B cell (primary cell): Measurements from ENCODE around the gene PTPRM. TPM values are rescaled to one million over a fixed set of nuclear protein-coding genes. Genes with fewer than 3 reads are reported as not detected.

Source experiments
- ATAC-seq: fragments of 200-7000 bp; cut with Tn5 transposase; one replicate; pipeline ENCODE4 v1.10.0; 2021; ENCODE audit warnings: low read depth, mild to moderate bottlenecking, moderate number of reproducible peaks, moderate library complexity
- CTCF ChIA-PET: fragments of 350-600 bp; sonication (Branson Sonifier 250); formaldehyde crosslinking; loops from one replicate; lab custom pipeline; 2021; ENCODE audit warnings: antibody characterized with exemption, inconsistent platforms; lab: Charles Lee
- POLR2A ChIA-PET: fragments of 350-600 bp; sonication (Branson Sonifier 250); formaldehyde crosslinking; loops from one replicate; lab custom pipeline; 2021; ENCODE audit warnings: antibody characterized with exemption; lab: Charles Lee
- DNase-seq: peaks from one replicate; pipeline ENCODE4 v3.0.0; 2013
- H2AFZ ChIP-seq: 2 replicates; pipeline ENCODE4 v1.6.1; 2012; ENCODE audit warnings: mild to moderate bottlenecking, low read depth, low read length; ENCODE audit not compliant: insufficient read depth, poor library complexity, severe bottlenecking
- H3K27ac ChIP-seq, 2 donors: 1 replicate in 1 of 2; 2 replicates in 1 of 2; pipeline ENCODE4 v1.5.1; 2012 to 2013; ENCODE audit warnings: low read length in 2 of 2, mild to moderate bottlenecking in 2 of 2, moderate library complexity in 1 of 2
- H3K27me3 ChIP-seq, 4 experiments: fragments of 200-600 bp in 1 of 4; sonication (generic) in 1 of 4; replicated peaks in 1 of 4; 1 replicate in 2 of 4; 2 replicates in 2 of 4; pipeline versions ENCODE4 v1.6.1 to v1.7.0; 2013 to 2016; ENCODE audit warnings: low read length in 3 of 4, mild to moderate bottlenecking in 2 of 4, mixed read lengths in 1 of 4, moderate library complexity in 1 of 4; ENCODE audit not compliant: insufficient read depth in 4 of 4, control insufficient read depth in 3 of 4; ENCODE audit errors: control extremely low read depth in 1 of 4
- H3K36me3 ChIP-seq, 2 experiments: replicated peaks in 1 of 2; 1 replicate in 1 of 2; 2 replicates in 1 of 2; pipeline versions ENCODE4 v1.6.1 to v1.7.1; 2013; ENCODE audit warnings: low read length in 1 of 2; ENCODE audit not compliant: insufficient read depth in 2 of 2, control insufficient read depth in 1 of 2; ENCODE audit errors: control extremely low read depth in 1 of 2, extremely low read depth in 1 of 2
- H3K4me1 ChIP-seq, 2 donors: fragments of 200-600 bp in 1 of 2; sonication (generic) in 1 of 2; 1 replicate in 1 of 2; 2 replicates in 1 of 2; pipeline versions ENCODE4 v1.5.1 to v1.6.1; 2013 to 2017; ENCODE audit warnings: low read length in 2 of 2; ENCODE audit not compliant: control insufficient read depth in 2 of 2, insufficient read depth in 2 of 2
- H3K4me2 ChIP-seq: replicated peaks from 2 replicates; pipeline ENCODE3; 2012; ENCODE audit warnings: mild to moderate bottlenecking, low read depth, low read length; ENCODE audit not compliant: poor library complexity, severe bottlenecking
- H3K4me3 ChIP-seq, 5 experiments: fragments of 200-600 bp in 1 of 5; sonication (generic) in 1 of 5; 1 replicate in 3 of 5; 2 replicates in 2 of 5; pipeline versions ENCODE4 v1.5.1 to v1.7.0; 2011 to 2016; ENCODE audit warnings: low read length in 4 of 5, mild to moderate bottlenecking in 4 of 5, low read depth in 2 of 5, control low read depth in 1 of 5, moderate library complexity in 1 of 5; ENCODE audit not compliant: insufficient read depth in 1 of 5; ENCODE audit errors: control extremely low read depth in 1 of 5, extremely low read depth in 1 of 5
- H3K79me2 ChIP-seq: fragments of 200-600 bp; sonication (generic); one replicate; pipeline ENCODE4 v1.6.0; 2016; ENCODE audit warnings: low read length; ENCODE audit not compliant: control insufficient read depth, insufficient read depth
- H3K9ac ChIP-seq: fragments of 200-600 bp; sonication (generic); 2 replicates; pipeline ENCODE4 v1.6.1; 2017; ENCODE audit warnings: mild to moderate bottlenecking, low read length, moderate library complexity
- H3K9me3 ChIP-seq, 3 donors: one replicate each; pipeline versions ENCODE4 v1.6.1 to v1.7.1; 2013; ENCODE audit warnings: low read length in 2 of 3; ENCODE audit not compliant: control insufficient read depth in 2 of 3, insufficient read depth in 1 of 3; ENCODE audit errors: control extremely low read depth in 1 of 3
- H4K20me1 ChIP-seq: 2 replicates; pipeline ENCODE4 v1.6.0; 2012; ENCODE audit warnings: mild to moderate bottlenecking, low read length; ENCODE audit not compliant: insufficient read depth, control insufficient read depth, poor library complexity, severe bottlenecking
- H3K27ac Mint-ChIP-seq: one replicate; pipeline ENCODE4 v1.8.0; 2021; ENCODE audit warnings: mixed read lengths
- H3K27me3 Mint-ChIP-seq: one replicate; pipeline ENCODE4 v1.8.0; 2021; ENCODE audit warnings: mixed read lengths
- H3K4me1 Mint-ChIP-seq: one replicate; pipeline ENCODE4 v1.8.0; 2021; ENCODE audit warnings: mixed read lengths
- H3K4me3 Mint-ChIP-seq: one replicate; pipeline ENCODE4 v1.8.0; 2021; ENCODE audit warnings: mixed read lengths
- H3K9me3 Mint-ChIP-seq: one replicate; pipeline ENCODE4 v1.8.0; 2022; ENCODE audit warnings: mixed read lengths; ENCODE audit not compliant: insufficient read depth
- CTCF ChIP-seq: fragments of 200-600 bp; IDR thresholded peaks from one replicate; pipeline ENCODE4 v1.8.0; 2022; ENCODE audit warnings: antibody characterized with exemption, mild to moderate bottlenecking
- EZH2 ChIP-seq: IDR thresholded peaks from 2 replicates; pipeline ENCODE4 v1.6.1; 2012; ENCODE audit warnings: borderline replicate concordance, low read depth, mild to moderate bottlenecking, moderate library complexity, low read length; ENCODE audit not compliant: insufficient read depth, poor library complexity, severe bottlenecking
- WGBS: methylation state at CpG from one replicate; pipeline ENCODE4 v1.1.5; 2013; ENCODE audit warnings: missing lambda C conversion rate; ENCODE audit not compliant: insufficient coverage; 5-methylcytosine and 5-hydroxymethylcytosine counted together
- intact Hi-C: fragments of 100-400 bp; cut with micrococcal nuclease; formaldehyde crosslinking; loops from one replicate; pipeline ENCODE4 v1.10.0; 2022
- polyA plus RNA-seq: library from polyadenylated mRNA; depleted of rRNA; stranded (reverse); fragments of >200 nt; gene quantifications from 2 replicates; pipeline ENCODE4 v1.2.3, GENCODE V29; 2012
- total RNA-seq, 2 donors: library from RNA; stranded (reverse); fragments of 120-200 nt in 1 of 2; gene quantifications; 1 replicate in 1 of 2; 2 replicates in 1 of 2; pipeline versions ENCODE4 v1.2.3 to v1.2.4, GENCODE V29; 2013 to 2022

PTPRM gene
- total and polyA plus RNA-seq, 2 donors (not counting 1 experiment from before 2014, with no cell fraction given): 0.20 to 0.89 TPM

- no peaks in the 10 kb centered on the region for H3K27me3 Mint-ChIP-seq
- Histone ChIP-seq H3K4me3 (no peak overlapping the region), H3K27ac (no peak overlapping the region), H3K9me3 (peaks cover 0 to 7% (median 0%) of the 10 kb centered on the region in 3 donors), H2AFZ (no peak overlapping the region), H3K4me2 (no peak overlapping the region), H4K20me1 (no peaks in the 10 kb centered on the region), H3K9ac (no peak overlapping the region), H3K79me2 (no peaks in the 10 kb centered on the region), H3K4me1 (no peaks in the 10 kb centered on the region), H3K27me3 (no peaks in the 10 kb centered on the region), H3K36me3 (no peaks in the 10 kb centered on the region)
- DNase-seq: no peak
- H3K4me1 Mint-ChIP-seq: no peaks in the 10 kb centered on the region
- ChIA-PET POLR2A (no interaction called here), CTCF (no interaction called here)
- no peak overlapping the region for H3K27ac Mint-ChIP-seq
- peaks cover 3% of the 10 kb centered on the region for H3K9me3 Mint-ChIP-seq
- no peak for TF ChIP-seq EZH2
- TF ChIP-seq CTCF: no peak
- intact Hi-C loops: no loop called here
- no peak for ATAC-seq
- H3K4me3 Mint-ChIP-seq: no peak overlapping the region
- WGBS: 100% methylated on average over 1 of the region's 4 CpGs
Measured at GRCh38 chr18:7871560-7872456, 304.7 kb downstream of the PTPRM start.

GRCh38 chr18:7872569-7872968 lies 305.5 kb downstream of the PTPRM start:
- no peak for DNase-seq
- no peaks in the 10 kb centered on the region for H3K27me3 ChIP-seq
- H4K20me1 ChIP-seq: no peaks in the 10 kb centered on the region
- H3K4me2 ChIP-seq: no peak overlapping the region
- H3K4me1 Mint-ChIP-seq: no peaks in the 10 kb centered on the region
- ChIA-PET POLR2A (no interaction called here), CTCF (no interaction called here)
- no peaks in the 10 kb centered on the region for H3K27me3 Mint-ChIP-seq
- no peak overlapping the region for H3K4me3 ChIP-seq
- no peaks in the 10 kb centered on the region for H3K4me1 ChIP-seq
- H3K79me2 ChIP-seq: no peaks in the 10 kb centered on the region
- WGBS: 78% methylated on average over 1 of the region's 3 CpGs
- no peak overlapping the region for H3K4me3 Mint-ChIP-seq
- H3K27ac Mint-ChIP-seq: no peak overlapping the region
- H3K36me3 ChIP-seq: no peaks in the 10 kb centered on the region
- intact Hi-C loops: no loop called here
- H3K9me3 Mint-ChIP-seq: peaks cover under 1% of the 10 kb centered on the region
- peaks cover 0 to 7% (median 0%) of the 10 kb centered on the region in 3 donors for H3K9me3 ChIP-seq
- no peak overlapping the region for H3K27ac ChIP-seq
- H2AFZ ChIP-seq: no peak overlapping the region
- ATAC-seq: no peak
- TF ChIP-seq CTCF (no peak), EZH2 (no peak)
- H3K9ac ChIP-seq: no peak overlapping the region
